ENCODE results near the gene RBMX.
A peak's percentile ranks its signal among the peaks of the same experiment; 100 is the strongest.
"Not testable (repeated sequence)": the region's sequence is repeated elsewhere in the genome, so short reads cannot be mapped to it uniquely, and the experiment has no call there.

Gene RBMX

DNA sequence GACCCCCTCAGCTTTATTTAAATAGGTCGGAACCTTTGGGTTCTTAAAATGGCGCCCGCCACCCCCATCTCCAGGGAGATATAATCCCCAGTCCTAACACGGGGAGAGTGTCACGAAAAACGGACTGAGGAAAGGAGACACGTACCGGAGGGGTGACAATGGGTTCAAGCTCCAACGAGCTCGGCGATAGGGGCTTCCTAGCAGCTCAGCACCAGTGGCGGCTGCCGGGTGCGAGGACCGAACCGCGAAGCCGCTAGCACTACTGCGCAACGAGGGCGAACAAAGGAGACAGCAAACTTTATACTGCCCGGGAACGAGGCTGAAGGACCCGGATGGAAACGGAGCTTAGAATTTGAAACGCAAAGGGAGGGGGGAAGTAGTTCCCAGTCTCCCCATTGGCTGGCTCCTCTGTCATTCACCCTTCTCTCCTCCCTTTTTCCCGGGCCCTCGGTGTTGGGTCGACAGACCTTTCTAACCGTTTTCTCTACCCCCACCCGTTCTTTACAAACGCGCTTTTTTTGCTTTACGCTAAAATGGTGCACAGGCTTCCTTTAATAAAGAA is at the start of gene RBMX:
TSS of gene RBMX (minus strand) at position 274 of the 562 bp plus-strand sequence. CDS start 1,298 bp downstream, outside the sequence.
- DNase-seq, result peak; percentile 77 to 86

DNA sequence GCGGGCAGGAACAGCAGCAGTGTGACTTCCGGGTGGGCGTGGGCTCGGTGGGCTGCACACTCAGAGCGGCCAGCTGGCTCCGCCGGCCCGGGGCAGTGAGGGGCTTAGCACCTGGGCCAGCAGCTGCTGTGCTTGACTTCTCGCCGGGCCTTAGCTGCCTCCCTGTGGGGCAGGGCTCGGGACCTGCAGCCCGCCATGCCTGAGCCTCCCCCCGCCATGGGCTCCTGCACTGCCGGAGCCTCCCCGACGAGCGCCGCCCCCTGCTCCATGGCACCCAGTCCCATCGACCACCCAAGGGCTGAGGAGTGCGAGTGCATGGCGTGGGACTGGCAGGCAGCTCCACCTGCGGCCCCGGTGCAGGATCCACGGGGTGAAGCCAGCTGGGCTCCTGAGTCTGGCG is 40.9 kb upstream of the RBMX start:
- DNase-seq, result not testable (repeated sequence)

GRCh38 chrX:136920001-136920400 is 39.5 kb upstream of the RBMX start:
- DNase-seq, result no peak

- DNase-seq, result no peak
Measured at GRCh38 chrX:136916827-136917226, 36.3 kb upstream of the RBMX start.

DNA sequence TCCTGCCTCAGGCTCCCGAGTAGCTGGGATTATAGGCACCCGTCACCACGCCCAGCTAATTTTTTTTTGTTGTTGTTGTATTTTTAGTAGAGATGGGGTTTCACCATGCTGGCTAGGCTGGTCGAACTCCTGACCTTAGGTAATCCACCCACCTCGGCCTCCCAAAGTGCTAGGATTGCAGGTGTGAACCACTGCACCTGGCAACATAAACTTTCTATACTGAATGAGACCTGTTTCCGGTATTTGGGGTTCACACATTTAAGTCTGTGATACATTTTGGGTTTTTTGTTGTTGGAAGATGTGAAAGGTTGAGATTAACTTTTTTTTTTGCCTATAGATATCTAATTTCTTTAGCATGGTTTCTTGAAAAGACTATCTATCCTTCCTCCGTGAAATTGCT is 31.1 kb upstream of the RBMX start:
- DNase-seq, result not testable (repeated sequence)

- DNase-seq, result no peak
Measured at GRCh38 chrX:136911253-136911652, 30.7 kb upstream of the RBMX start.

GRCh38 chrX:136910565-136911035 is 30.1 kb upstream of the RBMX start:
- DNase-seq, result no peak

- DNase-seq, result peak; percentile 42 to 66
Measured at GRCh38 chrX:136909706-136910564, 29.4 kb upstream of the RBMX start.

DNA sequence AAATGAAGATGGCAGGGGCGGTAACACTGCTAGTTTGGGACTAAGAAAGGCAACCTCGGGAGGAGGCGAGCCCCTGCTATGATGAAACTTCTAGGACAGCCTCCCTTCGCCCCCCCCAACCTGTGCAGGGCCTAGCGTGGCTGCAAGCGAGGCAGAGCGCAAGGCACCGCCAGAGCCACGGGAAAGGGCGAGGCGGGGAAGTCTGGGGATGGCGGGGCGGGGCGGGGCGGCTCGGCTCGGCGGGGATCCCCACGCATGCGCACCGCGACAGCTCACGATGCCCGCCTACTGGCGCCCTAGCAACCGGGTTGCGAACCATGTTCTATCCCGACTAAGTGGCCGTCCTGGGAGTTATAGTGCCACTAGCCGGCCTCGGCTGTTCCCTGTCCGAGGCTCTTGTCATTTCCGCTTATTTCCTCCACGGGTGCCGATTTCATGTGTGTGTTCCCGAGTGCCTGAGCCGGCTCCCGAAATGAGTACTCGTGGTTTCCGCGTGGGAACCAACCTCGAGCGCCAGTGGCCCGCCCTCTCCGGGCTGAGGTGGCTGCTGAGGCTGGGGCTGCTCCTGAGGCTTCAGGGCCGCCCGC is 28.7 kb upstream of the RBMX start:
- DNase-seq, result peak; percentile 70 to 71

DNA sequence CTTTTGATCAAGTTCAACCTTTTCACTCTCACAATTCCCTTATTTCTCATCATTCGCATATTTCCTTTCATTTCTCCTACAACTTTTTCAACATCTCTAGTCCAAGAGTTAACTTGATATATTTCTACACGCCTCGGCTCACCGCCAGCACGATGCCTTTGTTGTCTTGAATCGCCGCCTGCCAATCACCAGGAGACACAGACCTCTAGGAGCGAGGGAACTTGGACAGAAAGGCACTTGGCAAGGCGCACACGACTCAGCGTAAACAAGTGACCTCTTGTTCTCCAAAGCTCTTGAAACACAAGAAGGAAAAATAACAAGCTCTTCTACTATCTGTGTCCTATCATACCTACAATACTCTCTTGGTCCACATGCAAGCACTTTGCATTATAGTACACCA is 27.1 kb upstream of the RBMX start:
- no peak for DNase-seq

GRCh38 chrX:136906921-136907510 is 26.5 kb upstream of the RBMX start:
- DNase-seq, result no peak

GRCh38 chrX:136904067-136904466 is 23.5 kb upstream of the RBMX start:
- not testable (repeated sequence) for DNase-seq

DNA sequence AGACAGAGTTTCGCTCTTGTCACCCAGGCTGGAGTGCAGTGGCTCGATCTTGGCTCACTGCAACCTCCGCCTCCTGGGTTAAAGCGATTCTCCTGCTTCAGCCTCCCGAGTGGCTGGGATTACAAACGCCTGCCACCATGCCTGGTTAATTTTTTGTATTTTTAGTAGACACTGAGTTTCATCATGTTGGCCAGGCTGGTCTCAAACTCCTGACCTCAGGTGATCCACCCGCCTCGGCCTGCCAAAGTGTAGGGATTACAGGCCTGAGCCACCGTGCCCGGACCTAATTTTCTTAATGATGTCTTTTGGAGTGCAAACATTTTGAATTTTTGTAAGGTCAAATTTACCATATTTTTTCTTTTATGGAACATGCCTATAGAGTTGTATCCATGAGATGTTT is 19.5 kb upstream of the RBMX start:
- DNase-seq, result not testable (repeated sequence)

- DNase-seq, result no peak
Measured at GRCh38 chrX:136899221-136899620, 18.7 kb upstream of the RBMX start.

DNA sequence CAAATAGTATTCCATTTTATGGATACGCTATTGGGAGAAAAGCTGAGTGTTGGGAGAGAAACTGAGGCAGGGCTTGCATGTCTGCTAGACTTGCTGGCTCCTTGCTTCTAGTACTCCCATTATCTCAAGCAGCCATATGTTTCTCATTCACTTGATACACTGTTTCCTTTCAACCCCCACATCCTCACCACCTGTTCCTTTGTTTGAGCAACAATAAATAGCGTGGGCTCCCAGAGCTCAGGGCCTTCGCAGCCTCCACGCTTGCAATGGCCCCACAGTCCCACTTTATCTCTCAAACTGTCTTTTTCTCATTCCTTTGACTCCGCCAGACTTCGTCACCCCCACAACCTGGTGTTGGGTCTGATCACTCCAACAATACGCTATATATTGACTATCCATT is 18.2 kb upstream of the RBMX start:
- DNase-seq, result not testable (repeated sequence)

DNA sequence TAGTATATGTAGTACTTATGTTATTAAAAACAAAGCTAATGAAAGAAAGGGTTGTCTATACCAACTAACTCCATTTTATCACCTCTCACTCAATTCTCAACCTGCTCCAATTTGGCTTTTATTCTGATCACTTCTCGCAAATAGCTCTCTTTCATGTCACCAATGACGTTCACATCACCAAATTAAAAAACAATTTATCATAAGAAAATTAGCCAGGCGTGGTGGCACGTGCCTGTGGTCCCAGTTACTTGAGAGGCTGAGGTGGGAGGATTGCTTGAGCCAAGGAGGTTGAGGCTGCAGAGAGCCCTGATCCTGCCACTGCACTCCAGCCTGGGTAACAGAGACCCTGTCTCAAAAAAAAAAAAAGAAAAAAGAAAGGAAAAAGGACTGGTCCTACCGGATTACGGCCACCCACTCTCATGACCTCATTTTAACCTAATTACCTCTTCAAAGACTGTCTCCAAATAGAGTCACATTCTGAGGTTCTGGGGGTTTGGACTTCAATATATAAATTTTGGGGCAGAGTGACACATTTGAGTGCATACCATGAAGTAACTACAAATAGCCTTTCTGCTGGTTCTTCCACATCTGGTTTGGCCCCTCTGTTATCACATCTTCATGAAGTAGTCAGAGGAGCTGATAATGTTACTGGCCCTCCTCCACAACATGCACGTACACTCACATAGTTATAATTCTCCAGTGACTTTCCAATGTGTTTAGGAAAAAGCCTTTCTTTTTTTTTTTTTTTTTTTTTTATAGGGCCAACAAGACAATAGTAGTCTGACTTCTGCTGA is 15.8 kb upstream of the RBMX start:
- no peak for DNase-seq

DNA sequence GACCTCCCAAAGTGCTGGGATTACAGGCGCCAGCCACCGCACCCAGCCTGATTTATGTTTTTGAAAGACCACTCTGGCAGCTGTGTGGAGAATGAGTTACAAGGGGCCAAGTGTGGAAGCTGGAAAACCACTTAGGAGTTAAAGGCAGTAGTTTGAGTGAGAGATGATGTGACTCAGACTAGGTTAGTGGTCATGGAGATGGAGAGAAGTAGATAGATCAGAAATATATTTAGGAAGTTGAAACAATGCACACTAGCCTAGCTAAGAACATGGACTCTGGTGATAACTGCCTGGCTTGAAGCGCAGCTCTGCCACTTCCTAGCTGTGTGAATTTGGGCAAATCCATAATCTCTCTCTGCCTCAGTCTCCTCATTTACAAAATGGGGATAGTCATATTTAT is 11.9 kb upstream of the RBMX start:
- no peak for DNase-seq

DNA sequence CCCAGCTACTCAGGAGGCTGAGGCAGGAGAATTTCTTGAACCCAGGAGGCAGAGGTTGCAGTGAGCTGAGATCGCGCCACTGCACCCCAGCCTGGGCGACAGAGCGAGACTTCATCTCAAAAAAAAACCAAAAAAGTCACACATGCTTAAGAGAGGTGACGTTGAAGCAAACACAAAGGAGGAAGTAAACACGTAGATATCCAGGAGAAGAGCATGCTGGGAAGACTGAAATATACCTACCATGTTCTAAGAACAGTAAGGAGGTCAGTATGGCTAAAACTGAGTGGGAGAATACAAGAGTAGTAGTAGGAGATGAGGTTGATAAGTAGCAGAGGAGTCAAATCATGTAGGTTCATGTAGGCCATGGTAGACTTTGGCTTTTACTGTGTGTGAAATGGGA is 10.1 kb upstream of the RBMX start:
- not testable (repeated sequence) for DNase-seq

DNA sequence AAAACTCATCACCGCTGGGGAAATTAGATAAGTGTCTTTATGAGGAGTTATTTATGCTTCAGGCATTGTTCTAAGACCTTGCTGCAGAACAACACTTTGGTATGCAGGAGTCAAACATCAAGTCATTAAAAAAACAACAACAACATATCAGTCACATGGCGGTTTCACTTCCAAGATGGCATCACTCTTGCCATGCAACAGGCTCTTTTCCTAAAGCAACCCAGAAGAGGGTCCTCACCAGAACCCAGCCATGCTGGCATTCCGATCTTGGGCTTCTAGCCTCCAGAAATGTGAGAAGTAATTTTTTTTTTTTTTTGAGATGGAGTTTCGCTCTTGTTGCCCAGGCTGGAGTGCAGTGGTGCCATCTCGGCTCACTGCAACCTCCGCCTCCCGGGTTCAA is 8.7 kb upstream of the RBMX start:
- DNase-seq, result no peak

DNA sequence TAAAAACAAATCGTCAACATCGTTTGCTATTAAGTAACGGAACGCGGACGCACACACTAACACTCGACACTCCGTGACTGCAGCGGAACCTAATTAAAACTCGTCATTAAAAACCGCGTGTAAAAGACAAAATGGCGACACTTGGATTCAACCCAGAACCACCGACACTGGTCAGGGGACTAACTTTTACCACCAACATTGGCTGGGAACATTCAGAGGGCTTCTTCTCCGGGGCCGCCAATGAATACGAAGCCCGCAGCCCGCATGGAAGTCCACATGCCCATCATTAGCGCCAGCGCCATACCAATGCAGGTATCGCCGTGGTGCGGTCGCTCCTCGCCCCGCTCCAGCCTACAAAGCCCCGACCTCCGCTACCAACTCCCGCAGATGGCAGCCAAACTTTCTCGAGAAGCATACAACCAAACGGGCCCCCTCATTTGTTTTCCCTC is 498 bp downstream of the RBMX start:
- DNase-seq, result peak; percentile 5 to 17

DNA sequence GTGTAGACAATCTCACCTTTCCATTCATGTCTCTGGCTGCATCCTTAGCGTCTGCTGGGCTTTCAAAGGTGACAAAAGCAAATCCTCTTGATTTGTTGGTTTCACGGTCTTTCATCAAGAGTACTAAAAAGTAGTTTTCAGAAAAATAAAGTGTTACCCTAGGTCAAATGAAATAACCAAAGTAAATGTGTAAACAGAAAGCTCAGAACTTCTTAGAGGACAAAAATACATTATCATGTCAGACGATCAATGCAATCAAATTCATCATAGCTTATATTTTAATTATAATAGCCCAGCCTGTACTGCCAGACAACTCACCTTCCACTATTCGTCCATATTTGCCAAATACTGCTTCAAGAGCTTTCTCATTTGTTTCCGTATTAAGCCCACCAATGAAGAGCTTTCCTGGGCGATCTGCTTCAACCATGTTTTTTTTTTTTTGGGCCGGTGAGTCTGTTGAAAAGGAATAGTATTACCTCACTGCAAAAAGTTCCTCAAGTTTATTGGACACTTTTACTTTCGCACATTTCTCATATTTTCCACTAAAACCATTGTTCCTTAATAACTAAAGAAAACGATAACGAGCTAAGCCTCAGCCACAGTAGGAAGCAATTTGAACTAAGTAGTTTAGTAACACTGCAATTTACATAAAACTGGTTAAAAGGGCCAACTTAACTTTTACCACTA is 1.4 kb downstream of the RBMX start:
- DNase-seq, result no peak

DNA sequence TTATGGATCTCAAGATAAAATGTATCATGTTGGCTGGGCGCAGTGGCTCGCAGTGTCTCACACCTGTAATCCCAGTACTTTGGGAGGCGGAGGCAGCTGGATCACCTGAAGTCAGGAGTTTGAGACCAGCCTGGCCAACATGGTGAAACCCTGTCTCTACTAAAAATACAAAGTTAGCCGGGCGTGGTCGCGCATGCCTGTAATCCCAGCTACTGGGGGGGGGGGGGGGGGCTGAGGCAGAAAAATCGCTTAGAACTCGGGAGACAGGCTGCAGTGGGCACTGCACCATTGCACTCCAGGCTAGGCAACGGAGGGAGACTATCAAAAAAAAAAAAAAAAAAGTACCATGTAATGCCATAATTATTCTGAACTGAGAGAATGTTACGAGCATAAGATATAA is 2.1 kb downstream of the RBMX start:
- no peak for DNase-seq

Data from stimulated activated CD4-positive, alpha-beta T cell treated with anti-CD3 and anti-CD28 coated beads, Interleukin-4, amount 100 ng/mL, for 4 hours (primary cell).